OCI-LY7 (cell line): Measurements from ENCODE around the gene KIF3A. TPM values are rescaled to one million over a fixed set of nuclear protein-coding genes. Genes with fewer than 3 reads are reported as not detected.

Experiments
- BruUV-seq: library from RNA; stranded (reverse); fragments of 400-500 nt; replicated peaks from 2 replicates; lab custom pipeline; 2021; lab: Mats Ljungman, UMichigan
- CTCF ChIA-PET: fragments of 300-600 bp; sonication (Branson Sonifier 250); formaldehyde crosslinking; loops from one replicate; lab custom pipeline; 2022; ENCODE audit warnings: antibody characterized with exemption; ENCODE audit not compliant: unreplicated experiment; lab: Charles Lee
- POLR2A ChIA-PET: fragments of 300-600 bp; sonication (Branson Sonifier 250); formaldehyde crosslinking; loops from one replicate; lab custom pipeline; 2022; ENCODE audit warnings: antibody characterized with exemption; lab: Charles Lee
- DNase-seq: peaks from one replicate; pipeline ENCODE4 v3.0.0-alpha.2; 2015; ENCODE audit warnings: low spot score
- H2AFZ ChIP-seq: fragments of 200-600 bp; sonication (generic), shearing (Covaris generic); 2 replicates; pipeline ENCODE4 v1.6.1; 2014; ENCODE audit warnings: mild to moderate bottlenecking, antibody characterized with exemption, low read length, moderate library complexity
- H3K27ac ChIP-seq: fragments of 200-600 bp; sonication (generic); 2 replicates; pipeline ENCODE4 v1.5.1; 2014; ENCODE audit warnings: mixed run types, low read depth, mild to moderate bottlenecking, moderate library complexity, low read length, inconsistent platforms; ENCODE audit not compliant: poor library complexity, severe bottlenecking
- H3K36me3 ChIP-seq: fragments of 200-600 bp; sonication (generic); 2 replicates; pipeline ENCODE4 v1.6.1; 2014; ENCODE audit warnings: mild to moderate bottlenecking, antibody characterized with exemption, low read length, moderate library complexity, mixed read lengths; ENCODE audit not compliant: insufficient read depth
- H3K4me1 ChIP-seq: fragments of 200-600 bp; sonication (generic); 2 replicates; pipeline ENCODE4 v1.5.1; 2014; ENCODE audit warnings: mild to moderate bottlenecking, low read length; ENCODE audit not compliant: insufficient read depth, poor library complexity, severe bottlenecking
- H3K4me2 ChIP-seq: fragments of 200-600 bp; sonication (generic); 2 replicates; pipeline ENCODE4 v1.6.1; 2014; ENCODE audit warnings: mild to moderate bottlenecking, low read length
- H3K4me3 ChIP-seq: fragments of 200-600 bp; sonication (generic); 2 replicates; pipeline ENCODE4 v1.5.1; 2014; ENCODE audit warnings: mild to moderate bottlenecking, low read depth, low read length; ENCODE audit not compliant: poor library complexity, severe bottlenecking
- H3K79me2 ChIP-seq: fragments of 200-600 bp; sonication (generic); 2 replicates; pipeline ENCODE4 v1.6.1; 2016; ENCODE audit warnings: low read depth, mild to moderate bottlenecking, low read length, moderate library complexity, mixed read lengths; ENCODE audit not compliant: insufficient read depth
- H3K9me2 ChIP-seq: fragments of 200-600 bp; sonication (generic); 2 replicates; pipeline ENCODE4 v1.6.1; 2016; ENCODE audit warnings: mild to moderate bottlenecking, low read length, mixed read lengths; ENCODE audit not compliant: insufficient read depth
- H3K9me3 ChIP-seq: fragments of 200-600 bp; sonication (generic); 2 replicates; pipeline ENCODE4 v1.6.1; 2014; ENCODE audit warnings: mild to moderate bottlenecking, mixed run types, low read length, mixed read lengths
- H4K20me1 ChIP-seq: fragments of 200-600 bp; sonication (generic); 2 replicates; pipeline ENCODE4 v1.6.1; 2014; ENCODE audit warnings: mild to moderate bottlenecking, antibody characterized with exemption, low read length, moderate library complexity, mixed read lengths; ENCODE audit not compliant: insufficient read depth
- CTCF ChIP-seq: fragments of 200-600 bp; sonication (generic); conservative IDR thresholded peaks from 2 replicates; pipeline ENCODE4 v1.5.1; 2014; ENCODE audit warnings: mild to moderate bottlenecking, antibody characterized with exemption, low read length, moderate library complexity, mixed read lengths
- EZH2phosphoT487 ChIP-seq: fragments of 200-600 bp; sonication (generic); IDR thresholded peaks from 2 replicates; pipeline ENCODE4 v1.6.1; 2018; ENCODE audit warnings: low read depth, borderline replicate concordance, mild to moderate bottlenecking, mixed run types, antibody characterized with exemption, low read length, moderate library complexity, mixed read lengths
- intact Hi-C: fragments of 100-400 bp; cut with micrococcal nuclease; formaldehyde crosslinking; loops from one replicate; pipeline ENCODE4 v1.10.0; 2022; ENCODE audit not compliant: unreplicated experiment
- total RNA-seq, 2 experiments: library from RNA; depleted of rRNA in 1 of 2; stranded (reverse); fragments of >200 nt in 1 of 2; shearing (Covaris generic) in 1 of 2; gene quantifications; 2 replicates each; pipeline ENCODE4 v1.2.3, GENCODE V29; 2014 to 2022

KIF3A gene
- total RNA-seq, 2 experiments from 2014 or later, result 6.7 to 14.2 TPM

- Histone ChIP-seq H3K4me2 (no peak overlapping the region), H3K27ac (no peak overlapping the region), H2AFZ (no peak overlapping the region), H4K20me1 (no peaks in the 10 kb centered on the region), H3K36me3 (no peaks in the 10 kb centered on the region), H3K79me2 (no peaks in the 10 kb centered on the region), H3K9me3 (no peaks in the 10 kb centered on the region), H3K4me1 (no peaks in the 10 kb centered on the region), H3K4me3 (no peak overlapping the region), H3K9me2 (no peaks in the 10 kb centered on the region)
- intact Hi-C loops, result no loop called here
- POLR2A ChIA-PET, result no interaction called here
- BruUV-seq, result no TSS peak
- TF ChIP-seq EZH2phosphoT487 (no peak), CTCF (no peak)
- DNase-seq, result no peak
- CTCF ChIA-PET, result no interaction called here
These were observed 28.9 kb upstream of the KIF3A start for GRCh38 chr5:132766020-132766805.

- Histone ChIP-seq H3K36me3 (no peaks in the 10 kb centered on the region), H2AFZ (no peak overlapping the region), H3K9me3 (no peaks in the 10 kb centered on the region), H3K4me1 (no peaks in the 10 kb centered on the region), H3K79me2 (no peaks in the 10 kb centered on the region), H3K4me2 (no peak overlapping the region), H4K20me1 (no peaks in the 10 kb centered on the region), H3K4me3 (no peak overlapping the region), H3K27ac (no peak overlapping the region), H3K9me2 (no peaks in the 10 kb centered on the region)
- TF ChIP-seq CTCF (no peak), EZH2phosphoT487 (no peak)
- intact Hi-C loops, result no loop called here
- no peak for DNase-seq
- BruUV-seq, result no TSS peak
- ChIA-PET POLR2A (no interaction called here), CTCF (no interaction called here)
These were observed 28.1 kb upstream of the KIF3A start for GRCh38 chr5:132765311-132766019.
